K562 (cell line): ENCODE results near the gene RCE1.

Source experiments
- HCFC1 ChIP-seq: IDR thresholded peaks from 2 replicates; pipeline ENCODE4 v1.6.1; 2012; ENCODE audit warnings: low read depth, low read length, improper control_type of control experiment
- HOXB6 ChIP-seq: fragments of 250-450 bp; sonication (Bioruptor Pico); IDR thresholded peaks from 2 replicates; pipeline ENCODE4 v1.5.1; 2022; ENCODE audit warnings: mild to moderate bottlenecking, borderline replicate concordance
- KLF13 ChIP-seq: fragments of 450-650 bp; IDR thresholded peaks from 2 replicates; pipeline ENCODE4 v1.6.1; 2016; ENCODE audit warnings: missing genetic modification characterization, low read depth, mild to moderate bottlenecking, missing compliant biosample characterization, moderate library complexity, borderline replicate concordance
- RCOR1 ChIP-seq, 2 experiments: IDR thresholded peaks; 2 replicates each; pipeline ENCODE4 v1.6.1; 2012; ENCODE audit warnings: low read depth in 2 of 2, low read length in 2 of 2, borderline replicate concordance in 1 of 2, improper control_type of control experiment in 1 of 2

DNA sequence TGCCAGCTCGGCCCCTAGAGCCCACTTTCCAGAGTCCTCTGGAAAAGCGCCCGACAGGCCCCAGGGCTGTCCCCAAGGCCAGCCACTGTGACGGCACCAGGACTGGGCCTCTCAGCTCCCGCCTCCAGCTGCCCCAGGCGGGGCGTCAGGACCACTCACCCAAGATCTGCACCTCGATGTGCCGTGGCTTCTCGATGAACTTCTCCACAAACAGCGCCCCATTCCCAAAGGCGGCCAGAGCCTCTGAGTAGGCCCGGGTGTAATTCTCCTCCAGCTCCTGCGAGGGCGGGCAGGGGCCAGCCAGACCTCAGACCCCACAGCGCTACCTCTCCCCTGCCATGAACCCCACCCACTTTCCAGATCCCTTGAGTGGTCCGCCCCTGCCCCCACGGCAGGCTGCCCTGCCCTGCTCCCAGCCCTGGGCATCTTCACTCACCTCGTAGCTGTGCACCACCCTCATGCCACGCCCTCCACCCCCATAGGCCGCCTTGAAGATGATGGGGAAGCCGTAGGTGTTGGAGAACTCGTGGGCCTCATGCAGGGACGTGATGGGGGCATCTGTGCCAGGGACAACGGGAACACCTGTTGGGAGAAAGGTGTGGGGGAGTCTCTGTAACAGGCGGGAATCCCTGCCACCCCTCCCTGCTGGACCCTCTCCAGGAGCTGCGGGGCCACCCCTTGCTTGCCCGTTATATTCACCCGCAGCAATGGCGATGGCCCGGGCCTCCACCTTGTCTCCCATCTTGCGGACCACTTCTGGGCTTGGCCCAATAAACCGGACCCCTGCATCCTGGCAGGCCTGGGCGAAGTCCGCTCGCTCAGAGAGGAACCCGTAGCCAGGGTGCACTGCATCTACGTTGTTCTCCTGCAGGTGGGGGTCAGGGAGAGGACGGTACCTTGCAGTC lies 27.6 kb downstream of the RCE1 start:
- TF ChIP-seq RCOR1 (IDR thresholded peaks at IDR 0.05; ENCODE audit: borderline replicate concordance in 1 of 2, low read depth in 2 of 2, low read length in 2 of 2) (no peak), HCFC1 (no peak), KLF13 (tag) (no peak), HOXB6 (CRISPR knock-in tag) (no peak)
